Measurements from ENCODE around the gene PPP4R1.

GRCh38 chr18:9545029-9545428 is 69.3 kb downstream of the PPP4R1 start:
- no peak for TF ChIP-seq CTCF (IDR thresholded peaks at IDR 0.05)
- no peak for TF ChIP-seq POLR2A (IDR thresholded peaks at IDR 0.05)
